Spinal cord (tissue), 4 donors: Measurements from ENCODE around the gene TSEN2. TPM values are rescaled to one million over a fixed set of nuclear protein-coding genes. Genes with fewer than 3 reads are reported as not detected.

Source experiments
- polyA plus RNA-seq, 2 donors: library from polyadenylated mRNA; unstranded; fragments of 120-200 nt; gene quantifications; one replicate each; pipeline ENCODE4 v1.2.1, GENCODE V29; 2013; ENCODE audit not compliant: insufficient read length in 2 of 2
- small RNA-seq: library from RNA; depleted of rRNA; stranded (forward); fragments of <200 nt; gene quantifications from one replicate; pipeline ENCODE3, GENCODE V24; 2014; ENCODE audit warnings: low replicate concordance
- total RNA-seq, 2 donors: library from RNA; depleted of rRNA in 1 of 2; stranded (reverse); fragments of 120-200 nt in 1 of 2; fragments of >200 nt in 1 of 2; gene quantifications; one replicate each; pipeline versions ENCODE4 v1.2.3 to v1.2.4, GENCODE V29; 2013 to 2014

TSEN2 gene
- total and polyA plus RNA-seq, 4 donors = 19.7 to 27.2 (median 23.8) TPM

Small RNA genes within 50 kb of the gene (small RNA-seq; reads per million reads assigned to genes)
- gene RF00017 = not detected
- not detected for gene RNA5SP123
- gene RNU6-377P = not detected

Other genes starting within 250 kb of the TSEN2 start
- 1 to 10 TPM; 3.9 to 7.1 TPM for gene PPARG, start 195.4 kb upstream of the TSEN2 start, total RNA-seq
- gene PPARG, start 195.4 kb upstream of the TSEN2 start, polyA plus RNA-seq = 1 to 10 TPM; 3.0 to 3.7 TPM
- gene MKRN2OS, start 61.0 kb downstream of the TSEN2 start, total RNA-seq = under 1 TPM in 1 of 2 donors, not detected in 1; 0.20 TPM
- gene MKRN2OS, start 61.0 kb downstream of the TSEN2 start, polyA plus RNA-seq = 1 to 10 TPM; 1.4 to 3.6 TPM
- 10 to 100 TPM; 32.1 to 34.1 TPM for gene MKRN2, start 72.6 kb downstream of the TSEN2 start, total RNA-seq
- gene MKRN2, start 72.6 kb downstream of the TSEN2 start, polyA plus RNA-seq = 10 to 100 TPM; 31.5 to 32.1 TPM
- 100 to 1,000 TPM; 113 to 129 TPM for gene RAF1, start 179.6 kb downstream of the TSEN2 start, total RNA-seq
- gene RAF1, start 179.6 kb downstream of the TSEN2 start, polyA plus RNA-seq = 100 to 1,000 TPM; 109 to 135 TPM